GM12801 (cell line): ENCODE data around the gene IL10RA.

Experiments
- CTCF ChIP-seq: IDR thresholded peaks from one replicate; pipeline ENCODE4 v1.5.1; 2011; ENCODE audit warnings: control low read depth; ENCODE audit not compliant: insufficient read length; ENCODE audit errors: extremely low read depth

IL10RA gene

GRCh38 chr11:118002541-118003423 is 16.6 kb downstream of the IL10RA start:
- no peak for TF ChIP-seq CTCF

- TF ChIP-seq CTCF = no peak
Observed at GRCh38 chr11:118003456-118003855, 17.3 kb downstream of the IL10RA start.

- no peak for TF ChIP-seq CTCF
Observed at GRCh38 chr11:118004543-118005223, 18.5 kb downstream of the IL10RA start.

GRCh38 chr11:118005224-118006152 is 19.3 kb downstream of the IL10RA start:
- TF ChIP-seq CTCF = no peak

- TF ChIP-seq CTCF = no peak
Observed at GRCh38 chr11:118006153-118006534, 19.9 kb downstream of the IL10RA start.

GRCh38 chr11:118007040-118007439 is 20.8 kb downstream of the IL10RA start:
- TF ChIP-seq CTCF = no peak
